HG03280 (cell line): ENCODE results near the gene KCNIP4.

ENCODE experiments used
- ATAC-seq: cut with Tn5 transposase; IDR thresholded peaks from one replicate; pipeline ENCODE4 v1.9.1; 2021; ENCODE audit warnings: mild to moderate bottlenecking, moderate library complexity; ENCODE audit not compliant: unreplicated experiment

KCNIP4 gene

GRCh38 chr4:21901831-21902230 is 46.7 kb downstream of the KCNIP4 start:
- no peak for ATAC-seq

DNA sequence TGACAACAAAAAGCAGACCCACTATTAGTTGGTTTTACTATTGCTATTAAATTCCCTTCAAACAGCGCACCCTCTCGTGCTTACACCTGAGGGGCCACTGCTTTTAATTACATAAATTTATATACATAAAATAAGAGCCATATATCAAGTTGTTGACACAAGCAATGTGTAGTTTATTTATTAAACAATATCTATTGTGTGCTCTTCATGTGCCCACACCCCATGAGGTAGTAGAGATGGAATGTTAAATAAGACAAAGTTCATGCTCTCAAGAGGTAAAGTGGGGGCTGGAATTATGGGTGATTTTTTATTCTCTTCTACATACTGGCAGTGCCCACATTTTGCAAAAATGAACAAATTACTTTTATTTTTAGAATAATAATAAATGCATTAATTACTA is 47.3 kb downstream of the KCNIP4 start:
- ATAC-seq: no peak

GRCh38 chr4:21900211-21900610 is 48.4 kb downstream of the KCNIP4 start:
- no peak for ATAC-seq

DNA sequence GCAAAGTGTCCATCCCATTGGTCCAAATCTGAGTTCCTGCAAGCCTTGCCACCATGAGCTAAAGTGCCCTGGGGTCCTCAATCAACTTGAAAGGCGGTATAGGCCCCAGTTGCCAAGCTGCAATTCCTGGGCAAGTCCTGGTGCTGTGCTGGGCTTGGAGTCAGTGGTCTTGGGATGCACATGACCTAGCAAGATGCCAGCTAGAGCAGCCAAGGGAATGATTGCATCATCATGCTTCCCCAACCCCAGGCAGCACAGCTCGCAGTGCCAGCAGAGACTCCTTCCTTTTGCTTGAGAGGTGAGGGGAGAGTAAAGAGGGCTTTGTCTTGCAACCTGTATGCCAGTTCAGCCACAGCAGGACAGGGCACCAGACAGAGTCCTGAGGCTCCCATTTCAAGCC is 50.5 kb downstream of the KCNIP4 start:
- no peak for ATAC-seq

- no peak for ATAC-seq
Measured at GRCh38 chr4:21896767-21897166, 51.8 kb downstream of the KCNIP4 start.

- ATAC-seq: no peak
Measured at GRCh38 chr4:21893136-21893535, 55.4 kb downstream of the KCNIP4 start.

DNA sequence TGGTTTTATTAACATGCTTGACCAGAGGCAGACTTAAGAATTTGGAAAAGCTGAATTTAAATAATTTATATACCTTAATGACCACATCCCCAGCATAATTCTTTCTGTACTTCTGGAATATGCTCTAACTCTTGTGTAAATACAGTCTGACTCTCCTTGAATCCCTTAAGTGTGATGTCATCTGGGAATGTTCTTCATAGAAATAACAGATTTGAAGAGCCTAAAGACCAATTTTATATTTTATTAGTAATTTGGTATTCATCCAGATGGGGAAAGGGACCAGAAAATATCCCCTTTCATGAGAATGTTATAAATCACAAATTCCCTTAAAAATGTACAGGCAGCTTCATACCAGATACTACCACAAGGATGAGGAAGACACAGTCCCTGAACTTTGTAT is 58.3 kb downstream of the KCNIP4 start:
- no peak for ATAC-seq

DNA sequence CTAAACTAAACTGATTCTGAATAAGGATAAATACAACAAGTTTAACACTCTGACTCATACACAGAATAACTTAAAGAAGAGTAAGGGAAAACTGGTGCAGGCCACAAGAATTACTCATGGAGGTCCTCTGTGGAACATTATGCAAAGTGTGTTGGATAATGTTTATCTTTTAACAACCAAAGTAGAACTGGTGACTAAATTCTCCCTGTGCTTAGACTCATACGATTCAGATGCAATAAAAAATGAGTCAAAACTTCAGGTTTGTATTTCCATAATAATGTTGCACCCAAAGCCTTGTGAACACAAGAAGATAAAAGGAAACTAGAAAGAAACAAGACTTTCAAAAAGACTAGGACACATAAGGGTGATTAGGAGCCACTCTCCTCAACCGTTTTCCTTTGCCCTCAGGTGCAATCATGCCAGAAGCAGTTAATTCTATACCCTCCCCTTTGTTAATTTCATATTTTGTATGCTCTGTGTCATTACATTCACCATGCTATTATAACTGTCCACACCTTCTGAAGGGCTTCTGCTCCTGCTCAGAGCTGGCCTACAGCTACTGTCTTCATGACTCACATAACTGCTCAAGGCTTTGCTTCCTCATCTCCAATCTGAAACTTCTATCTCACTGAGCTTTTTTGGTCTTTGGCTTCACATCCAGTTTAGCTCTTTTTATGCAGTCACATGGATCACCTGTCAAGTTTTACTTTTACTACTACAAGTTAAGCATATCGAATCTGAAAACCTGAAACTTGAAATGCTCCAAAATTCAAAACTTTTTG is 60.2 kb downstream of the KCNIP4 start:
- ATAC-seq: no peak

DNA sequence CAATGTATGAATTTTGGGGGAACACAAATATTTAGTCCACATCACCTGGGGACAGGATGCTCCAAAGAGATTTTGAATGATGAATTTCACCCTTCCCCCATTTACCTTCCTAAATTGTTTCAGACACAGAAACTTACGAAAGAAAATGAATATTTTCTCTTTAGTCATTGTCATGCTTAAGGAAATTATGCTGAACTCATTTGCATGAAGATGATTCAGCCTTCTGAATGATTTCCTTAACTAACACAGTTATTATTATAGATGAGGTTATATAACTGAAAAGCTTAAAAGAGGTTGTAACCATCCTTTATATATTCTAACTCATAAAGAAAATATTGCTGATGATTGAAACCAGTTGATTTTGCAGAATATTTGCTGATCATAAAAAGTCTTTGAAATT is 61.1 kb downstream of the KCNIP4 start:
- ATAC-seq: no peak

- ATAC-seq: no peak
Measured at GRCh38 chr4:21885770-21886169, 62.8 kb downstream of the KCNIP4 start.

DNA sequence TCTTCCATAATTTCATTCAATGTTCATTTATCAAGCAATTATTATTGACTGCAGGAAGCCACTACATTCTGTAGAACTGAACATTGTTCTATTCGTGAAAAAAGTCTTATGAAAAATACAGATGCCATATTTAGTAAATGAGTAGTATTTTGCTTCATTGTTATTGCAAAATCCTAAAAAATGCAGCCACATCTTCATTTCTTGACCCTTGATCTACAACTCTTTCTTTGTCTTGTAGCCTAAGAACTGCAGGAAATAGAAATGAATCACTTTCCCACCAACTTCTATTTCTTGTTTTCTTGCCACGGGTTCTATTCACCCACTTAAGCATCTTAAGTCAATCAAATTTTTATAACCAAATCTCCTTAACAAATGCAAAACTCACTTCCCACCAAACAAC is 63.3 kb downstream of the KCNIP4 start:
- ATAC-seq: no peak

GRCh38 chr4:21884615-21885014 is 64.0 kb downstream of the KCNIP4 start:
- no peak for ATAC-seq

DNA sequence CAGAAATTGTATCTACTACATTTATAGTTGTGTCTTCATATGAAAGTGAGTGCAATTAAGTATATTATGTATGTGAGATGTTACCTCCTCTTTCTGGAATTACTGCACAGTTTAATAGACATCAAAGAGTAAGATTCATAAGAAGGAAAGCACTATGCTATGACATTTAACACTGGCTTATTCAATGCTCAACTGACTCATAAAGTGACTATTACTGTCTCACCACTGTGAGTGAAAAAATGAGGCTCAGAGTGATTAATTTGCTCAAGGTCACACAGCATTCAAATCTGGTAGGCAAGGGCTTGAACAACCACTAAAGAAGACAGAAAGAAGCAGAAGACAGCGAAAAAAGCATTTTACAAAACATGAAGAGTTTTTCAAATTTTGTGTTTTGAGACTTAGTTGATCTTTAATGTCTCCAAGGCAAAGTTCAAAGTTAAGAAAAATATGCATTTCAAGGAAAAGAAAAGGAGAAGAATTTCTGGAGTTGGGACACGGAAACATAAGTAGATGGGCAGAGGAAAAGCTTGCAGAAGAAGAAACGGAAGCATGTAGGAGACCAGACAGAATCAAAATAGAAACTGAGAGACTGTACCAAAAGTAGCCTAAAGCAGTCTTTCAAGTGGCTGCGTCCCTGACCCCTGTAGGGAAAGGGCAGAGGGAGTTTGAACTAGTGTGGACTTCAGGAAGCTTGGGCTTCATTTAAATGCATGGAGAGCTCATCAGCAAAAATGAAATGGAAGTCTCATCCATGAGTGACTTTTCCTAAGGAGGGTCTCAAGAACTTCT is 66.3 kb downstream of the KCNIP4 start:
- ATAC-seq: no peak

- ATAC-seq: no peak
Measured at GRCh38 chr4:21879187-21879586, 69.4 kb downstream of the KCNIP4 start.

DNA sequence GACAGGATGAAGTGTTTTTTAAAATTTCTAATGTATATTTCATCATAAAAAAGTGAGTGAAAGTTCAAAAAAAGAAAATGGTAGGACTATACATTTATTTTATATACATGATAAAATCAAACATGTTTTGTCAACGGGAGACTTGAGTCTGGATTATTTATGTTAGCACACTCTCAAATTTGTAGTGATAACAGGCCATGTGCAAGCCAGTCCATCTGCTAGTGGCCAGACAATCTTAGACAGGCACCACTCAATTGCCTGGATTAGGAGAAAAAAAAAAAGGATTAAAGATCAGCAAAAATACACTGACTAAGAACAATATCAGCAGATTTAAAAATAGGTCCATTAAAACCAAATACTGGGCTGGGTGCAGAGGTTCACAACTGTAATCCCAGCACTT is 71.9 kb downstream of the KCNIP4 start:
- no peak for ATAC-seq

DNA sequence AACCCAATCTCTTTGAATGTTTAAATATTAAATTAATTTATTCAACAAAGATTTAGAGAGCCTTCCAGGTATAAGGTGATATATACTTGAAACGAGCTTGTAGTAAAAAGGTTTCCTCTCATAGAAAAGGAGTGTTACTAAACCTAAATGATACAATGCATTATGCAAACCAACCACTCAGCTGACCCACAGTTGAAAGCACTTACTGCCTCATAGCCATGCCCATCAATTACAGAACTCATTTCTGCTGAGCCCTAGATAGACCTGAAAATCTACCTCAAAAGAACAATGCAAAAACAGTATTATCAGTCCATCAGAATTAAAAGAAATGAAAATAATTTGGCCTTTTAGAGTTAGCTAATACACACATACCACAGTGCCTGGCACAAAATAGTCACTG is 75.4 kb downstream of the KCNIP4 start:
- ATAC-seq: no peak

- ATAC-seq: no peak
Measured at GRCh38 chr4:21872101-21872500, 76.5 kb downstream of the KCNIP4 start.

GRCh38 chr4:21869978-21870745 is 78.4 kb downstream of the KCNIP4 start:
- ATAC-seq: no peak

- ATAC-seq: no peak
Measured at GRCh38 chr4:21864686-21865085, 83.9 kb downstream of the KCNIP4 start.

- ATAC-seq: no peak
Measured at GRCh38 chr4:21862917-21863316, 85.7 kb downstream of the KCNIP4 start.

- no peak for ATAC-seq
Measured at GRCh38 chr4:21858971-21859370, 89.6 kb downstream of the KCNIP4 start.

- no peak for ATAC-seq
Measured at GRCh38 chr4:21856754-21857153, 91.8 kb downstream of the KCNIP4 start.
